ENCODE measurements around the gene MAFB.
"Not testable (repeated sequence)": the region's sequence is repeated elsewhere in the genome, so short reads cannot be mapped to it uniquely, and the experiment has no call there.

The MAFB gene

GRCh38 chr20:40689100-40689942 lies at the start of gene MAFB:
TSS of gene MAFB (minus strand) at chr20:40689236. CDS start at chr20:40688850, 386 bp downstream.
- peak; percentile 30 for DNase-seq

GRCh38 chr20:40736468-40736867 lies 47.4 kb upstream of the MAFB start:
- not testable (repeated sequence) for DNase-seq

GRCh38 chr20:40728996-40729395 lies 40.0 kb upstream of the MAFB start:
- no peak for DNase-seq

DNA sequence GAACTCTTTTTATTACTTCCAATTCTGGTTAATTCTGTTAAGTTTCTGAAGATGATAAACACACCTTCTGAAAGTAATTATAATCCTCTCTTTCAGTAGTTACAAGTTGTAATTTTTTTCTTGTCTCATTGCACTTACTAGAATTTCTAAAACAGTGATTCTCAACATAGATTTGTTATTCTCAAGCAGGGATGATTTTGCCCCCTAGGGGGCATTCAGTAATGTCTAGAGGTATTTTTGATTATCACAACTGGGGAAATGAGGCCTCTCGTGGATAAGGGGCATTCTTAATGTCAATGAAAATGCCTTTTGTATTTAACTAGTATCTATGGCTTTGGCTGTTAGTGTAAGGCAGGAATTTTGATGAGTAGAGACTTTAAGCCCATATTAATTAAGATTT lies 39.4 kb upstream of the MAFB start:
- no peak for DNase-seq

DNA sequence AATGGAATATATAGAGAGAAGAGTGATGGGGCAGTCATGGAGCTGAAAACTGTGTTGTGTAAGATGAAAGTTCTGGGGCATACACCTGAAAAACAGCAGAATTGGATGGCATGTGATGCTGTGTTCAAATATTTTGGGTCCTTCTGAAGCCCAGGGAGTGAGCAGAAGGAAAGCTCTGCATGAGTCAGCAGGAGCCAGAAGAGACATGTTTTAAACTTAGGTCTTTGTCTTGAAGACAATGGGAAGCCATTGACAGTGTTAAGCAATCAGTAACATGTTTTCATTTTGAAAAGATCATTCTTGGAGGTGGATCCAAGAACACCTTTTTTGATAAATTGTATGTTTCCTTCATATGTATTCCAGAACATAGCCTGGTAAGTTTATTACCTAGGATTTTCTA lies 38.9 kb upstream of the MAFB start:
- no peak for DNase-seq

DNA sequence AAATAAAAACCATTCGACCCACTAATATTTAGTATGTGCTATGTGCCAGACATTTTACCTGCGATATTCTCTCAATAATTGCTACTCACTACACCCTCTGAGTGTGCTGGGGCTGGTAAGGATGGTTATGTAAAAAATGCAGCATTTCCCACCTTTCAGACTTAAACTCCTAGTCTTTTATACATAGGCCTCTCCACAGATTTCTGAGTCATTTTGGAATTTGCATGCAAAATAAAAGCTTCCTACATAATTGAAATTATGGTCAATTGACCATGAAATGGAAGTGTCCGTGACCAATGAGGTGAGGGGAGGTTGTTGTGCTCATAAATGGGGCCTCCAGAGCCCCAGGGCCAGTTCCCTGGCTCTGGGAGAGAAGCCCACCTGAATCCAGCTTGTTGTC lies 37.7 kb upstream of the MAFB start:
- no peak for DNase-seq

GRCh38 chr20:40724566-40724965 lies 35.5 kb upstream of the MAFB start:
- DNase-seq: no peak

DNA sequence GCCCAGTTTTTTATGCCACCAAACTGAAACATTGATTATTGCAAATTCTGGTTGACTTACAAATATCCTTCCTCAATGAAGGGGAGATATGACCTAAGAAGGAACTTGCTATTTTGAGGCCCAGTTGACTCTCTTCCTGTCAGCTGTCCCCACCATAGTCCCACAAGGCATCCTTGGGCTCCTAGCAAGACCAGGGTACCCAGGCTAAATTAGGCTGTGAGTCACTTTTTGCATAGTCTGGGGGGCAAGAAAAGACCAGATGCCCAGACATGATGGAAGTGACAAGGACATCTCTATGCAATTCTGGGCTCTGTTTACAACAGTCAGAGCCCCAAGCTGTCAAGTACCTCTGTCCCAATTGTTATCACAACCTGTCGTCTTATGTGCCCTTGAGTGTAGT lies 31.8 kb upstream of the MAFB start:
- DNase-seq: no peak

DNA sequence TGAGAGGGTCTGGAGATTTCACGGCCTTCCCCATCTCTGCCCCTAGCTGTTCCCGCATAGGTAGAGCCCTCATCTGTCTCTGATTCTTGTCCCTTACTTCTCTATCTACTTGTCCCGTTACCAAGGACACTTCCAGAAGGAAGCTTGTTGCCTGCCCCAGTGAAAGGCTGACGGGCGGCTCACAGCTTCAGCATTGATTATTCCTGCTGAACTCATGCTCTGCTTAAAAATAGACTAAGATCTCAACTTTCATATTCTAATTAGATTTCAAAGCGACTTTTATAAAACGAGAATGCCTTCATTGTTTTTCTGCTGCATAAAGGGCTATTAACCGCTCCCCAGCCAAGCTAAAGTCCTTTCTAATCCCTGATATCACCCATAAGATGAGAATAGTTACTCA lies 31.1 kb upstream of the MAFB start:
- no peak for DNase-seq

DNA sequence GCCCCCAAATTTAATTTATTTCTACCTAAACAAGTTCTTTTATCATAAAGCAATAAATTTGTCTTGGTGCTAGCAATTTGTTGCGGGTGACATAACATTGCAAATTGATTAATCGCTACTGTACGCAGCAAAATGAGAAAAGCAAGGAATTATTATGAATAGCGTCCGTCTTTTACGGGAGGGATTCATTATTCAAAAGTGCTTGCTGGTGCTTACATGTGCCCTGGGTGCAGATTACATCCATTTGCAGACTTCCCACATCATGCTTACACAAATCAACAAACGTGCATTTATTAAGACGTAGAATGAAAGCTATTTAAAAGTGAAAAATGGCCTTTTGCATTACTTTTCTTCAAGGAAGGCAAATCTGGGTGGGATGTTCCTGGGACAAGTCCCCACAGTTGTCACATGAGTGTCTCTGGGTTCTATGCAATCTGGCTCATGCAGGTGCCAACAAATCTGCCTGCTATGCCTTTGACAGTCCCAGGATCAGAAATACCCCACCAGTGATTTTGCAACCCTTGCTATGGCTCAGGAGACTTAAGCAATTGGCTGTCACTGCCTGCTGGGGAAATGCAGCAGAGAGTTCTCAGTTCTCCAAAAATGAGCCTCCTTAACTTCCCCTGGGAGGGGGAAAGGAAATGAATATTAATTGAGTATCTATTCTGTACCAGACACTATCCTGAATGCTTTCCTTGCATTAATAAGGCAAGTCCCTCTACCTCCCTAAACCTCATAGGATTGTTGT lies 30.1 kb upstream of the MAFB start:
- DNase-seq: peak; percentile 6

- no peak for DNase-seq
These were observed 29.4 kb upstream of the MAFB start for GRCh38 chr20:40718214-40718977.

DNA sequence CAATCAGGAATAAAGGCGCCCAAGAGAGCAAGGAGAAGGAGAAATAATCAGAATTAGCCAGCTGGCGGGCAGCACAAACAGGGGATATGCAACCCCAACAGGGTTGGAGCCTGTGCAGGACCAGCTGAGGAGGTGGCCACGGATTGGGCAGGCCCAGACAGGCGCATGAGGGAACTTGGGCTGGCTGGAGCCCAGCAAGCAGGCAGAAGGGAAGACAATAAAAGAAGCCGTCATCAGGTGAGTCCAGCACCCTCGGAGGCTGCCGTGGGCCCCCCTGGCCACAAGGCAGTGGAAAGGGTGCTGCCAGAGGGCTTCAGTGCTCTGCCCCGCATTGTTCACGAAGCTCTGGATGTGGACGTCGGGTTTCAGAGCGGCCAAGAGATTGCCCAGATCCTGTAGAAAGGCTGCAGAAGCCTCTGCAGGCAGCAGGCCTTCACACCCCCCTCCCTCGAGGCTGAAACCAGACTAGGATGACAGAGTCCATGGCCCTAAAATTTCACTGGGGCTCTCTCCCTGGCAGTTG lies 28.4 kb upstream of the MAFB start:
- DNase-seq: no peak

GRCh38 chr20:40715491-40715890 lies 26.5 kb upstream of the MAFB start:
- DNase-seq: no peak

GRCh38 chr20:40714916-40715315 lies 25.9 kb upstream of the MAFB start:
- no peak for DNase-seq

- no peak for DNase-seq
These were observed 25.1 kb upstream of the MAFB start for GRCh38 chr20:40714109-40714508.

GRCh38 chr20:40713508-40713907 lies 24.5 kb upstream of the MAFB start:
- no peak for DNase-seq

DNA sequence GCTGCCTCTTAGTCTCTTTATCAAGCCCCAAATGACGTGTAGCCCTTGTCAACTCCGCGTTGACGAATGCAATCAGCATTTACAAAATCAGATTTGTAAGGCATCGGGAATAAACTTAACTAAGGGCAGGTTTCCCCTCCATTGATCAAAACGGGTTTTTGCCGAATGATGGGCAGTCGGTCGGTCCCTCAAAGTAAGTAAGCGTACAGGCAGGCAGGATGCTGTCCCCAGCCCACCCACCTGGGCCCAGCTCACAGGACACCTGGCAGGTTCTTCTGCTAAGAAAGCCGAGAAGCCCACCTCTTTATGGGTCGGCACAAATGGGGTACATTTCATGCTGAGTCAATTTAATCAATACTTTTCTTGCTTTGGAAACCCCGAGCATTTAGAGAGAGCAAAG lies 22.0 kb upstream of the MAFB start:
- DNase-seq: no peak

- no peak for DNase-seq
These were observed 21.6 kb upstream of the MAFB start for GRCh38 chr20:40710603-40711002.

- no peak for DNase-seq
These were observed 18.0 kb upstream of the MAFB start for GRCh38 chr20:40706977-40707582.

GRCh38 chr20:40705413-40705812 lies 16.4 kb upstream of the MAFB start:
- no peak for DNase-seq

DNA sequence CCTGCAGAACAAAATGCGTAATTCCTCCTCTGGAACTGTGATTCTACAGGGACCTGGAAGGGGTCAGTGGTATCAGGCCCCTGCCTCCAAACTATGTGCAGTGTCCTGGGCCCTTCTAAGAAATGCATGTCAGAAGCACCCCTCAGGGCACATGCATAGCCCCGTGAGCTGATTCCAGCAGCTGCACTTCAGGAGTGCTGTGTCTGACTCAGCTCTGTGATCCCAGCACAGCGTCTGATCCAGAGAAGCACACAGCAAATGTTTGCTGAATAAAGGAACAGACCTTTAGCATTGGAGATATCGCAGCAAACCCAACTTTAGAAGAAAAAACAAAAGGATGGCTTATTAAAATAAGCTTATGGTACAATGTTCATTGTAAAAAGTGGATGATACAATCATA lies 15.8 kb upstream of the MAFB start:
- no peak for DNase-seq

DNA sequence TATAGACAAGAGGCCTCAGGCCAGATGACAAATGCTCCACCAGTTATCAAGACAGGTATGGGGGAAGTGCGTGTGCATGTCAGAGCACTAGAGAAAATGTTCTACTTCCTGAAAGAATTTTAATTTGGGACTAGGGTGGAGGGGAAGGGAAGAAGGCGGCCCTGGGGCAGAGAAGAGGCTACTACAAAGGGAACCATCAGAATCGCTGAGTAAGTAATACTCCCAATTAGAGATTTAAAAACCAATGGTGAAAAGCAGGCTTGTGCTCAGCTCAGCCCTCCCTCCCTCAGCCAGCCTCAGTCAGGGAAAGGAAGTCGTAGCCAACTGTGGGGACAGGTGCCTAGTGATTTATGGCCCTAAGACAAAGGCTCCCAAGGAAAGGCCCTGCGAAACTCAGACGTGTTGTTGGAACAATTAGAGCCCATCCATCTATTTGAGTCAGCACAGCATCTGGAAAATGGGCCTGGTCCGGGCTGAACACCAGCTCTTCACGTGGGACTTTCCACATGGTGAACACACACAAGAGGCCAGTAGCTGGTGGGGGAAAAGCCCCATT lies 15.0 kb upstream of the MAFB start:
- no peak for DNase-seq

GRCh38 chr20:40702504-40702903 lies 13.5 kb upstream of the MAFB start:
- DNase-seq: no peak
